ENCODE data around the gene ADSL. TPM values are rescaled to one million over a fixed set of nuclear protein-coding genes. Genes with fewer than 3 reads are reported as not detected.

Gene ADSL
- total and polyA plus RNA-seq, 8 donors, result 18.9 to 35.7 (median 25.1) TPM

DNA sequence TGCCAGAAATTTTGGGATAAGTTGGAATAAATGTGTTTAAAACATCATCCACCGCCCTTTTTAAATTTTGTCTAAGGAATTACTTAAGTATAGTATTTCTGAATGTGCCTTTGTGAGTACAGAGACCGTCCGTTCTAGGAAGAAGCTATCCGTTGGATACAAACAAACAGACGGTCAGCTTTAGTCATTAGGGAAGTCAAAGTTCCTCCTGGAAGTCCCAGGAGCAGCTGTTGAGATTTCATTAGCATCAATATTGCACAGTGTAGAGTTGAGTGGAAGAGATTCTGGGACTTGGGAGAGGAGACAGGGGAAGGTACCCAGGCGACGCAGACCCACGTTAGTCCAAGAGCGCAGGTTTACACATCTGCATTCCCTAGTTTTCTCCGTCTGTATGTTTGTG is 15.7 kb upstream of the ADSL start:
- no peak for DNase-seq

DNA sequence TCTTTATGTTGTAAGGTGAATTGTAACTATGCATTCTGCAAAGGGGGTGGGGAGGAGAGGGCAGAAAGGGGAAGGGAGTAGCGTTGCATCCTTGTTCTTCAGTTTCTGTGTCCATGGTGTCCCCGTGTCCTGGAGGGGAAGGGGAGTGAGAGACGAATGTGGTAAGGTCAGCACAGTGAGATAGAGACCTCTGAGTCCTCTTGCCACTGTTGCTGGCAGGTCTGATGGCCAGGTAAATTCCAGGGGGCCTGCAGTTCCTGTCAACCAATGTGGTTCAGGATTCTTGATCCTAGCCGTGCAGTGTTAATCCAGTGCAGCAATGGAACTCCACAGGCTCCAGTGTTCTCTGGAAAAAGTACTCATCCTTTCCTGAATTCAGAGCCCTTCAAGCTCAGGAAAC is 14.6 kb upstream of the ADSL start:
- WGBS, 2 donors, result 78 to 90% methylated on average over 4 of the region's 4 CpGs

More for the DNA sequence above, 15.7 kb upstream of the ADSL start:
- intact Hi-C loops (cut with DNase I), result no loop called here
- ATAC-seq (no peak), FAIRE-seq (no peak)
- 85 to 94% methylated on average over 10 of the region's 10 CpGs for WGBS, 2 donors
- H3K27me3 ChIP-seq, result no peaks in the 10 kb centered on the region
- H3K27ac ChIP-seq, result no peak overlapping the region
- H3K9me3 ChIP-seq, result no peaks in the 10 kb centered on the region
- TF ChIP-seq, protein P1, sequence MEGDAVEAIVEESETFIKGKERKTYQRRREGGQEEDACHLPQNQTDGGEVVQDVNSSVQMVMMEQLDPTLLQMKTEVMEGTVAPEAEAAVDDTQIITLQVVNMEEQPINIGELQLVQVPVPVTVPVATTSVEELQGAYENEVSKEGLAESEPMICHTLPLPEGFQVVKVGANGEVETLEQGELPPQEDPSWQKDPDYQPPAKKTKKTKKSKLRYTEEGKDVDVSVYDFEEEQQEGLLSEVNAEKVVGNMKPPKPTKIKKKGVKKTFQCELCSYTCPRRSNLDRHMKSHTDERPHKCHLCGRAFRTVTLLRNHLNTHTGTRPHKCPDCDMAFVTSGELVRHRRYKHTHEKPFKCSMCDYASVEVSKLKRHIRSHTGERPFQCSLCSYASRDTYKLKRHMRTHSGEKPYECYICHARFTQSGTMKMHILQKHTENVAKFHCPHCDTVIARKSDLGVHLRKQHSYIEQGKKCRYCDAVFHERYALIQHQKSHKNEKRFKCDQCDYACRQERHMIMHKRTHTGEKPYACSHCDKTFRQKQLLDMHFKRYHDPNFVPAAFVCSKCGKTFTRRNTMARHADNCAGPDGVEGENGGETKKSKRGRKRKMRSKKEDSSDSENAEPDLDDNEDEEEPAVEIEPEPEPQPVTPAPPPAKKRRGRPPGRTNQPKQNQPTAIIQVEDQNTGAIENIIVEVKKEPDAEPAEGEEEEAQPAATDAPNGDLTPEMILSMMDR (IDR thresholded peaks at IDR 0.05), result no peak
- H3K4me1 ChIP-seq, result no peaks in the 10 kb centered on the region
- H3K4me3 ChIP-seq, result no peak overlapping the region
- H3K36me3 ChIP-seq, result peaks cover 0 to 10% (median 0%) of the 10 kb centered on the region in 3 donors

DNA sequence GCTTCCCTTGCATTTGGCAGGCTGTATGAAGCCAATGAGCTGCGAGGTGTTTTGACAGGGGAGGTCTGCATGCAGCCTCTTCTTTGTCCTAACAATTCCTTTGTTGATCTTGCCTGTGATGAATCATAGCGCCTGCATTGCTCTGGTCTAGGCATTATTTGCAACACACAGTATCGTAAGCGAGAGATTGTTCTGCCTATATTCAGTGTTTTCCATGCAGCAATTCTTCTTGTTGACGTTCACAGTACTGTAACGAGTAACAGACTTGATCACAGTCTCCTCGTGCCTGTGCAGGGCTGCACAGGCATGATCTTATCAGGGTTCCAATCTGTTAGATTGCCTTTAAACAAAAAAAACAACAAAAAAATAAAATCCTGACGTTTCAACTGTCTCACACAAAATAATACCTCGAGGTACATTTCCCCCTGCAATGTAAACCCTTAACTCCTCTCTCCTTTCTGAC is 13.9 kb upstream of the ADSL start:
- FAIRE-seq (no peak), ATAC-seq (no peak), DNase-seq (no peak)
- WGBS, 2 donors, result 80 to 81% methylated on average over 9 of the region's 9 CpGs
- no peaks in the 10 kb centered on the region for H3K9me3 ChIP-seq
- H3K27ac ChIP-seq, result no peak overlapping the region
- no peak overlapping the region for H3K4me3 ChIP-seq
- intact Hi-C loops (cut with DNase I), result no loop called here
- no peaks in the 10 kb centered on the region for H3K27me3 ChIP-seq
- no peaks in the 10 kb centered on the region for H3K4me1 ChIP-seq
- TF ChIP-seq, protein P1 (IDR thresholded peaks at IDR 0.05), result no peak
- peaks cover 0 to 4% (median 0%) of the 10 kb centered on the region in 3 donors for H3K36me3 ChIP-seq

More for the DNA sequence above, 14.6 kb upstream of the ADSL start:
- intact Hi-C loops (cut with DNase I), result no loop called here
- Histone ChIP-seq H3K27ac (no peak overlapping the region), H3K9me3 (no peaks in the 10 kb centered on the region), H3K36me3 (peaks cover 0 to 4% (median 0%) of the 10 kb centered on the region in 3 donors), H3K27me3 (no peaks in the 10 kb centered on the region), H3K4me1 (no peaks in the 10 kb centered on the region), H3K4me3 (no peak overlapping the region)
- TF ChIP-seq, protein P1 (IDR thresholded peaks at IDR 0.05), result no peak
- ATAC-seq (no peak), DNase-seq (no peak), FAIRE-seq (no peak)

DNA sequence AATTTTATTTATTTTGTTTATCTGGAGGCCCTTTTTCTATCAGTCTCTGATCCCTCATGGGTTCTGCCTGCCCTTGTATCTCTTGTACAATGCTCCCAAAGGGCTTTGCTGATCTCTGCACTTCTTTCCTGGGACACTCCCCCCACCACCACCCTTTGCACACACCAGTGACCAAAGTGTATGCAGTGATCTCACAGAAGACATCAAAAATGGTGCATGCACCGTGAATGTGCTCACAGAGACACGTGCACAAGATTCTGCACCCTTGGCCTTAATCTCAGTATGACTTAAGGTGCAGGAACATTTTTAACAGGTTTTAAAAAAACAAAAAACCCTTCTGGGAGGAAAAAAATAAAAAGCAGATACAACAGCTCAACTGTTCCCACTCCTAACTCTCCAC is 12.2 kb upstream of the ADSL start:
- Histone ChIP-seq H3K27me3 (no peaks in the 10 kb centered on the region), H3K9me3 (no peaks in the 10 kb centered on the region), H3K27ac (no peak overlapping the region), H3K4me1 (no peaks in the 10 kb centered on the region), H3K4me3 (no peak overlapping the region), H3K36me3 (peaks cover 0 to 4% (median 0%) of the 10 kb centered on the region in 3 donors)
- TF ChIP-seq, protein P1 (IDR thresholded peaks at IDR 0.05), result no peak
- intact Hi-C loops (cut with DNase I), result no loop called here
- WGBS, 2 donors, result 86 to 89% methylated on average over 2 of the region's 2 CpGs
- DNase-seq (no peak), FAIRE-seq (no peak), ATAC-seq (no peak)

DNA sequence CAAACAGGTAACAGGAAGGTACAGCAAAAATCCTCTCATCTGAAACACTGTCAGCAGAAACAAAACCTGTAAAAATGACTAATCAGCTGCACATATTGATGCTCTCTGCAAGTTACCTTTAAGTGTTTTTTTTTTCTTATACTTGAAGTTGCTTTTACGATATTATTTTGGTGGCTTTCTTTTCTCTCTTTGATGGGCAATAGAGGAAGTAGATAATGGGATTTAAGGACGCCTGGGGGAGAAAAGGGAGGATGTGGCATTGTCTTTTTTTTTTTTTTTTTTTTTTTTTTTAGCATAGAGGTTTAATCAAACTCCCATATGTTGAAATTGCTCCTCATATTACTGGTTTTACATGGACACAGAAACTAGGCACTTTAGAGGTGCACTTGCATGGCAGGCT is 11.4 kb upstream of the ADSL start:
- no peaks in the 10 kb centered on the region for H3K4me1 ChIP-seq
- ATAC-seq, result no peak
- H3K4me3 ChIP-seq, result no peak overlapping the region
- no peak for FAIRE-seq
- no peaks in the 10 kb centered on the region for H3K9me3 ChIP-seq
- H3K27me3 ChIP-seq, result no peaks in the 10 kb centered on the region
- peaks cover 0 to 4% (median 0%) of the 10 kb centered on the region in 3 donors for H3K36me3 ChIP-seq
- intact Hi-C loops (cut with DNase I), result no loop called here
- WGBS, 2 donors, result 64 to 68% methylated on average over 2 of the region's 2 CpGs
- TF ChIP-seq, protein P1 (IDR thresholded peaks at IDR 0.05), result no peak
- H3K27ac ChIP-seq, result no peak overlapping the region
- no peak for DNase-seq

All from pancreas (tissue), 10 donors.